Lower leg skin (tissue), 4 donors: ENCODE data around the gene KCNG2. TPM values are rescaled to one million over a fixed set of nuclear protein-coding genes. Genes with fewer than 3 reads are reported as not detected.

Experiments used
- DNase-seq, 2 donors: peaks; one replicate each; pipeline ENCODE4 v3.0.0-alpha.2; 2019; ENCODE audit warnings: low spot score in 2 of 2
- H3K4me3 ChIP-seq: fragments of 200-600 bp; sonication (generic); 2 replicates; pipeline ENCODE4 v1.5.1; 2017; ENCODE audit warnings: mild to moderate bottlenecking, low read depth; ENCODE audit not compliant: poor library complexity, severe bottlenecking
- CTCF ChIP-seq, 3 donors: fragments of 450-650 bp; IDR thresholded peaks; one replicate each; pipeline ENCODE4 v1.5.1; 2016; ENCODE audit warnings: antibody characterized with exemption in 3 of 3, mild to moderate bottlenecking in 3 of 3, moderate library complexity in 2 of 3
- POLR2A ChIP-seq, 2 donors: fragments of 450-650 bp; IDR thresholded peaks; one replicate each; pipeline ENCODE4 v1.6.1; 2016 to 2017; ENCODE audit warnings: antibody characterized with exemption in 2 of 2, mild to moderate bottlenecking in 1 of 2, moderate library complexity in 1 of 2
- WGBS, 2 donors: methylation state at CpG; one replicate each; pipeline ENCODE4 v1.1.5; 2018; 5-methylcytosine and 5-hydroxymethylcytosine counted together
- intact Hi-C: fragments of 100-400 bp; cut with DNase I; formaldehyde crosslinking; loops from one replicate; pipeline ENCODE4 v1.15.0; 2023; ENCODE audit warnings: low total_unique reads
- total RNA-seq, 4 donors: library from RNA; depleted of rRNA; stranded (reverse); fragments of >200 nt; gene quantifications; one replicate each; pipeline ENCODE4 v1.1.0, GENCODE V29; 2016

KCNG2 gene
- total RNA-seq, 4 donors from 2014 or later = 0.84 TPM; not detected in 3

GRCh38 chr18:79866889-79867574 is 69.3 kb downstream of the KCNG2 start:
- H3K4me3 ChIP-seq = no peak overlapping the region
- WGBS, 2 donors = 81 to 83% methylated on average over 20 of the region's 20 CpGs
- DNase-seq = peak in 1 of 2 donors; percentile 62
- intact Hi-C loops = no loop called here
- TF ChIP-seq CTCF (IDR thresholded peaks at IDR 0.05) = no peak
- no peak for TF ChIP-seq POLR2A (IDR thresholded peaks at IDR 0.05)

DNA sequence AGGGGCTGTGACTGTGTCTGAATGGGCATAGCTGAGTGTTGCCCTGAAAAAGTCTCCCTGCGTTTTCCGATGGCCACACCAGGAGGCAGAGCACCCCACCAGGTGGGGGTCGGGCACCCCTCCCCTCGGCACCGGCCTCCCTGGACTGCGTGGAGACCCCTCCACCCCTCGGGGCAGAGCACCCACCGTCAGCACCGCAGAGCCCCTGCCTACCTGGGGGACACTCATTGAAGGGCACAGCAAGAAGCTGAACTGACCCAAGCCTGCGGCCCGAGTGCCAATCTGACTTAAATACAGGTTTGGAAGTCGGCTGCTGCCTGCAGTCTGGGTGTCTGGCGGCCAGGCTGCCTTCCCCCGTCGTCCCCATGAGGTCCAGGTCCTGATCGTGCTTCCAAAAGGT is 69.9 kb downstream of the KCNG2 start:
- no peak overlapping the region for H3K4me3 ChIP-seq
- WGBS, 2 donors = 88 to 89% methylated on average over 12 to 16 of the region's 16 CpGs
- DNase-seq = peak in 1 of 2 donors; percentile 81

DNA sequence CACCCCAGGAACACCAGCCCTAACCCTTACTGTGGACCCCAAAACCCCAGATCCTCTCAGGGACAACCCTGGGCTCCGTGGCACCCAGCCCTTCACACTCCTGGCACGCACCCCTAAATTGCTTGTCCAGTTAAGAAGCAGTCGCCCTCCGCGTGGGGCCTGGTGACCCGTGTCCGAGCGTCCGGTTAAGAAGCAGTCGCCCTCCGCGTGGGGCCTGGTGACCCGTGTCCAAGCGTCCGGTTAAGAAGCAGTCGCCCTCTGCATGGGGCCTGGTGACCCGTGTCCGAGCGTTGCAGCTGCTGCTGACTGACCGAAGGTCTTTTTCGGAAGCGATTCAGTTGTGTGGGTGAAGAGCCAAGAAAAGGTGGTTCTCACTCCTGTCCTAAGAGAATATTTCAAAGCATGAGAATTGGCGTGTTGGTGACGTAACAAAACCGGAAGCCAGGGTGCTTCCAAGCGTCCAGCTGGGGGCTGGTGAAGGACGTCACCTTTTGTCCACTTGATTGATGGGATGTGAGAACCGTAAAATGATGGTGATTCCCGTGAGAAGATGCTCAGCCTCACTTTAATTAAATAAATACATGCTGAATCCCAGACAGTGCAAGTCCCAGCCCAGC is 70.5 kb downstream of the KCNG2 start:
- WGBS, 2 donors = 90 to 91% methylated on average over 29 of the region's 29 CpGs
- DNase-seq = peak in 1 of 2 donors; percentile 81
- intact Hi-C loops = no loop called here
- TF ChIP-seq POLR2A (IDR thresholded peaks at IDR 0.05) = no peak
- TF ChIP-seq CTCF (IDR thresholded peaks at IDR 0.05) = no peak
- no peak overlapping the region for H3K4me3 ChIP-seq

More for the DNA sequence above, 69.9 kb downstream of the KCNG2 start:
- intact Hi-C loops = no loop called here
- TF ChIP-seq CTCF (IDR thresholded peaks at IDR 0.05) (no peak), POLR2A (IDR thresholded peaks at IDR 0.05) (no peak)

DNA sequence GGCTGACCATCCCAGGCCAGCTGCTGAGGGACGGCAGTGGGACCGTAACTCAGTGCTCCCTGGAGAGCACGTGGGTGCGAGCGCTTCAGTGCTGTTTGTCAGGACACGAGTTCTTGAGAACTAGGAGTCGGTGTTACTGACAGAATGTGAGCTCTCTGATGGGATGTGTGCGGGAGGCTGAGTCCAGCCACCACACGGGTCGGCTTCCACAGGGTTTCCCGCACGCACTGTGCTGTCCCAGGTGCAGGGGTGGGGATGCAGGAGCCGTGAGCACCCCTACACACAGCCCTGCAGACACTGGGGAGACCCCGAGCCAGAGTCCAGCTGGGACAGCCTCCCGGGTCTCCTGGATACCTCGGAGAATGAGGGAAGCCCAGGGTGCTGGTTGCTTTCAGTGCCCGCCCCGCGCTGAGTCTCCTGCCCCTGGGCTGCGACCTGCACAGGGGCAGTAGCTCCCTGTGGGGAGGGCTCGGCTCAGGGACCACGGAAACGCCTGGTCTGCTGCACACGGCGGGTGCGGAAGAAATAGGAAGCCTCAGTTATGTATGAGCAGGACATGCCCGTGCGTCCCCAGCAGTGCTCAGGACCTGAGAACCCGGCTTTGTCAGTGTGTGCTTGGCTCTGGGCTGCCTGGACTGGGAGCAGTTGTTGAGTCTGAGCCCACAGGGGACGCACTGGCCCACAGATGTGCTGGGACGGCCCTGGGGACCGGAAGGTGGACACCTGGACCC is 71.2 kb downstream of the KCNG2 start:
- peak in 1 of 2 donors; percentile 79 for DNase-seq
- no peak overlapping the region for H3K4me3 ChIP-seq
- TF ChIP-seq CTCF (IDR thresholded peaks at IDR 0.05) (no peak), POLR2A (IDR thresholded peaks at IDR 0.05) (no peak)
- 87 to 91% methylated on average over 24 to 28 of the region's 32 CpGs for WGBS, 2 donors
- intact Hi-C loops = no loop called here

- intact Hi-C loops = no loop called here
- DNase-seq = peak in 1 of 2 donors; percentile 75
- TF ChIP-seq POLR2A (IDR thresholded peaks at IDR 0.05) (no peak), CTCF (IDR thresholded peaks at IDR 0.05) (no peak)
- 81 to 89% methylated on average over 26 to 32 of the region's 32 CpGs for WGBS, 2 donors
- no peak overlapping the region for H3K4me3 ChIP-seq
These were observed 72.0 kb downstream of the KCNG2 start for GRCh38 chr18:79869591-79870300.
